Measurements from ENCODE around the gene RNF123. TPM values are rescaled to one million over a fixed set of nuclear protein-coding genes. Genes with fewer than 3 reads are reported as not detected.
"Not testable (repeated sequence)": the region's sequence is repeated elsewhere in the genome, so short reads cannot be mapped to it uniquely, and the experiment has no call there.

The RNF123 gene
- total and polyA plus RNA-seq, 7 experiments from 2014 or later, result 8.3 to 77.2 (median 46.7) TPM

DNA sequence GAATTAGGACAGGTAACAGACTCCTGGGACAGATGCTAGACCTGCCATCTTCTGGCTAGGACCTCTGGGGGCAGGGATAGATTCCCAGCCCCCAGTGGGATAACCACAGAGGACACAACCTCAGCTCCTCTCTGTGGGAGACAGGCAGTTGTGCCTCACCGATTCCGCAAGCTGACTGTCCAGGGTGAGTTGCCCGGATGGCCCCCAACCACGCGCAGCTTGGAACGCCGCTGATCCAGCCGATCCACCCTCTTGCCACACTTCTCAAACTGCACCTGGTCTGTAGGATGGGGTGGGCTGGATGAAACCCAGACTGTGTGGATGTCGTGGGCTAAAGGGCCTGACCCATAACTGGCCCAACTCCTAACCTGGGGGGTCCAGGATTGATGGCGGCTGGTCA, 4.3 kb upstream of the RNF123 start:
- CTCF ChIA-PET; H3K27me3 Mint-ChIP-seq; H3K9me3 ChIP-seq (ENCODE audit: control insufficient read depth in 2 of 3, low read length in 3 of 3); H3K27ac ChIP-seq (ENCODE audit: low read depth, low read length); H3K4me3 ChIP-seq (ENCODE audit: low read length); H3K27me3 ChIP-seq (ENCODE audit: control insufficient read depth in 2 of 2, insufficient read depth in 2 of 2, low read length in 2 of 2); POLR2A ChIA-PET; H3K36me3 Mint-ChIP-seq; ATAC-seq; H3K4me1 ChIP-seq (ENCODE audit: control insufficient read depth in 2 of 2, insufficient read depth in 2 of 2, low read length in 2 of 2); DNase-seq; H3K9me3 Mint-ChIP-seq; H3K27ac Mint-ChIP-seq: not testable (repeated sequence)
- H3K36me3 ChIP-seq (ENCODE audit: control insufficient read depth in 2 of 3, insufficient read depth in 3 of 3, low read length in 3 of 3), result peaks cover 0 to 46% (median 14%) of the 10 kb centered on the region in 3 experiments
- Mint-ChIP-seq H3K4me3 (peak overlapping the region in 6 of 10 donors; percentile 14 to 99 (median 44)), H3K4me1 (peaks cover 9 to 27% (median 16%) of the 10 kb centered on the region in 7 donors)
- intact Hi-C loops (cut with micrococcal nuclease), result loop anchor here in 1 of 2 donors (5.0 kb wide), 1 partner anchor 37 kb away; the partner anchor contains the start of gene GMPPB

- peaks cover 6 to 13% of the 10 kb centered on the region in 2 donors for H3K4me1 ChIP-seq (ENCODE audit: control insufficient read depth in 2 of 2, insufficient read depth in 2 of 2, low read length in 2 of 2)
- ATAC-seq; H3K9me3 ChIP-seq (ENCODE audit: control insufficient read depth in 2 of 3, low read length in 3 of 3); POLR2A ChIA-PET; H3K36me3 Mint-ChIP-seq; H3K27ac Mint-ChIP-seq; H3K27ac ChIP-seq (ENCODE audit: low read depth, low read length); H3K27me3 ChIP-seq (ENCODE audit: control insufficient read depth in 2 of 2, insufficient read depth in 2 of 2, low read length in 2 of 2); H3K27me3 Mint-ChIP-seq; H3K9me3 Mint-ChIP-seq; CTCF ChIA-PET; H3K4me3 ChIP-seq (ENCODE audit: low read length): not testable (repeated sequence)
- peak overlapping the region in 5 of 10 donors; percentile 75 to 99 (median 79) for H3K4me3 Mint-ChIP-seq
- intact Hi-C loops (cut with micrococcal nuclease), result loop anchor here in 1 of 2 donors (5.0 kb wide), 1 partner anchor 36 kb away; the partner anchor contains the start of gene GMPPB
- DNase-seq, result peak in 1 of 9 donors; percentile 8
- H3K4me1 Mint-ChIP-seq, result peaks cover 12 to 33% (median 24%) of the 10 kb centered on the region in 7 donors
- H3K36me3 ChIP-seq (ENCODE audit: control insufficient read depth in 2 of 3, insufficient read depth in 3 of 3, low read length in 3 of 3), result peaks cover 0 to 39% (median 8%) of the 10 kb centered on the region in 3 experiments
Observed at GRCh38 chr3:49685846-49686245, 3.5 kb upstream of the RNF123 start.

GRCh38 chr3:49686346-49686745, 3.0 kb upstream of the RNF123 start:
- POLR2A ChIA-PET; CTCF ChIA-PET; H3K36me3 Mint-ChIP-seq; H3K27me3 ChIP-seq (ENCODE audit: control insufficient read depth in 2 of 2, insufficient read depth in 2 of 2, low read length in 2 of 2); H3K9me3 ChIP-seq (ENCODE audit: control insufficient read depth in 2 of 3, low read length in 3 of 3); H3K27me3 Mint-ChIP-seq; H3K9me3 Mint-ChIP-seq; H3K27ac ChIP-seq (ENCODE audit: low read depth, low read length): not testable (repeated sequence)
- intact Hi-C loops (cut with micrococcal nuclease), result loop anchor here in 1 of 2 donors (5.0 kb wide), 1 partner anchor 36 kb away; the partner anchor contains the start of gene GMPPB
- peak overlapping the region in 1 of 9 donors; percentile 28 for H3K27ac Mint-ChIP-seq
- H3K4me1 ChIP-seq (ENCODE audit: control insufficient read depth in 2 of 2, insufficient read depth in 2 of 2, low read length in 2 of 2), result peaks cover 6 to 13% of the 10 kb centered on the region in 2 donors
- ATAC-seq (peak; percentile 33), DNase-seq (peak in 6 of 9 donors; percentile 21 to 46 (median 33))
- H3K4me3 ChIP-seq (ENCODE audit: low read length), result peak overlapping the region; percentile 46
- H3K4me3 Mint-ChIP-seq, result peak overlapping the region in 9 of 10 donors; percentile 38 to 99 (median 75)
- peaks cover 12 to 38% (median 29%) of the 10 kb centered on the region in 7 donors for H3K4me1 Mint-ChIP-seq
- peaks cover 0 to 34% (median 5%) of the 10 kb centered on the region in 3 experiments for H3K36me3 ChIP-seq (ENCODE audit: control insufficient read depth in 2 of 3, insufficient read depth in 3 of 3, low read length in 3 of 3)

GRCh38 chr3:49686769-49687423, 2.5 kb upstream of the RNF123 start:
- H3K9me3 ChIP-seq (ENCODE audit: control insufficient read depth in 2 of 3, low read length in 3 of 3); H3K27ac ChIP-seq (ENCODE audit: low read depth, low read length); H3K27me3 ChIP-seq (ENCODE audit: control insufficient read depth in 2 of 2, insufficient read depth in 2 of 2, low read length in 2 of 2); H3K36me3 Mint-ChIP-seq; CTCF ChIA-PET; POLR2A ChIA-PET; H3K27me3 Mint-ChIP-seq; H3K9me3 Mint-ChIP-seq: not testable (repeated sequence)
- peaks cover 6 to 13% of the 10 kb centered on the region in 2 donors for H3K4me1 ChIP-seq (ENCODE audit: control insufficient read depth in 2 of 2, insufficient read depth in 2 of 2, low read length in 2 of 2)
- peak overlapping the region in 9 of 10 donors; percentile 36 to 99 (median 76) for H3K4me3 Mint-ChIP-seq
- intact Hi-C loops (cut with micrococcal nuclease), result loop anchor here in 1 of 2 donors (5.0 kb wide), 1 partner anchor 35 kb away; the partner anchor contains the start of gene GMPPB
- H3K4me1 Mint-ChIP-seq, result peaks cover 12 to 42% (median 31%) of the 10 kb centered on the region in 7 donors
- DNase-seq (peak in 6 of 9 donors; percentile 19 to 44 (median 25)), ATAC-seq (peak; percentile 16)
- peak overlapping the region; percentile 46 for H3K4me3 ChIP-seq (ENCODE audit: low read length)
- peaks cover 0 to 28% (median 2%) of the 10 kb centered on the region in 3 experiments for H3K36me3 ChIP-seq (ENCODE audit: control insufficient read depth in 2 of 3, insufficient read depth in 3 of 3, low read length in 3 of 3)
- H3K27ac Mint-ChIP-seq, result peak overlapping the region in 1 of 9 donors; percentile 31

- peaks cover 0 to 23% (median 0%) of the 10 kb centered on the region in 3 experiments for H3K36me3 ChIP-seq (ENCODE audit: control insufficient read depth in 2 of 3, insufficient read depth in 3 of 3, low read length in 3 of 3)
- H3K27ac Mint-ChIP-seq, result peak overlapping the region in 2 of 9 donors; percentile 31 to 46
- H3K27me3 Mint-ChIP-seq; H3K9me3 Mint-ChIP-seq; ATAC-seq; H3K27me3 ChIP-seq (ENCODE audit: control insufficient read depth in 2 of 2, insufficient read depth in 2 of 2, low read length in 2 of 2); DNase-seq; H3K9me3 ChIP-seq (ENCODE audit: control insufficient read depth in 2 of 3, low read length in 3 of 3); POLR2A ChIA-PET; H3K36me3 Mint-ChIP-seq; CTCF ChIA-PET; H3K27ac ChIP-seq (ENCODE audit: low read depth, low read length); H3K4me3 ChIP-seq (ENCODE audit: low read length): not testable (repeated sequence)
- peak overlapping the region in 8 of 10 donors; percentile 36 to 99 (median 76) for H3K4me3 Mint-ChIP-seq
- peaks cover 12 to 43% (median 31%) of the 10 kb centered on the region in 7 donors for H3K4me1 Mint-ChIP-seq
- intact Hi-C loops (cut with micrococcal nuclease), result loop anchor here in 1 of 2 donors (5.0 kb wide), 1 partner anchor 35 kb away; the partner anchor contains the start of gene GMPPB
- peaks cover 6 to 13% of the 10 kb centered on the region in 2 donors for H3K4me1 ChIP-seq (ENCODE audit: control insufficient read depth in 2 of 2, insufficient read depth in 2 of 2, low read length in 2 of 2)
Observed at GRCh38 chr3:49687424-49687795, 1.9 kb upstream of the RNF123 start.

GRCh38 chr3:49688338-49689045, 865 bp upstream of the RNF123 start:
- CTCF ChIA-PET; H3K27me3 ChIP-seq (ENCODE audit: control insufficient read depth in 2 of 2, insufficient read depth in 2 of 2, low read length in 2 of 2); H3K36me3 Mint-ChIP-seq; DNase-seq; H3K9me3 Mint-ChIP-seq; ATAC-seq; H3K9me3 ChIP-seq (ENCODE audit: control insufficient read depth in 2 of 3, low read length in 3 of 3); H3K27me3 Mint-ChIP-seq: not testable (repeated sequence)
- H3K4me3 ChIP-seq (ENCODE audit: low read length), result peak overlapping the region; percentile 97
- H3K4me1 ChIP-seq (ENCODE audit: control insufficient read depth in 2 of 2, insufficient read depth in 2 of 2, low read length in 2 of 2), result peaks cover 6 to 13% of the 10 kb centered on the region in 2 donors
- H3K4me3 Mint-ChIP-seq, result peak overlapping the region; percentile 84 to 99 (median 96)
- POLR2A ChIA-PET, result interaction anchor here (1.1 to 1.3 kb wide), 2 partner anchors 11 to 15 kb away, joined by 4 to 5 read pairs; no protein-coding TSS in a partner anchor
- H3K36me3 ChIP-seq (ENCODE audit: control insufficient read depth in 2 of 3, insufficient read depth in 3 of 3, low read length in 3 of 3), result peaks cover 0 to 12% (median 0%) of the 10 kb centered on the region in 3 experiments
- H3K27ac Mint-ChIP-seq, result peak overlapping the region; percentile 87 to 99 (median 95)
- intact Hi-C loops (cut with micrococcal nuclease), result loop anchor here (1.0 to 5.0 kb wide), 5 partner anchors 14 to 241 kb away; partner anchors contain the start of genes APEH (in 2 of the 2), AMIGO3 (in 1 of the 2), GMPPB (in 1 of the 2) and MON1A (in 1 of the 2)
- H3K4me1 Mint-ChIP-seq, result peaks cover 13 to 47% (median 34%) of the 10 kb centered on the region in 7 donors
- peak overlapping the region; percentile 82 for H3K27ac ChIP-seq (ENCODE audit: low read depth, low read length)

Measured in naive thymus-derived CD4-positive, alpha-beta T cell (primary cell).